HEK293T (cell line): ENCODE measurements around the gene LHPP.

Source experiments
- ARNT ChIP-seq: fragments of 450-650 bp; IDR thresholded peaks from 2 replicates; pipeline ENCODE4 v1.6.1; 2017; ENCODE audit warnings: mild to moderate bottlenecking
- BHLHE40 ChIP-seq: fragments of 450-650 bp; IDR thresholded peaks from 2 replicates; pipeline ENCODE4 v1.6.1; 2016; ENCODE audit warnings: mild to moderate bottlenecking, moderate library complexity, borderline replicate concordance
- FOXA1 ChIP-seq: fragments of 450-650 bp; IDR thresholded peaks from 2 replicates; pipeline ENCODE4 v1.6.1; 2016; ENCODE audit warnings: mild to moderate bottlenecking
- SP1 ChIP-seq: fragments of 450-650 bp; IDR thresholded peaks from 2 replicates; pipeline ENCODE4 v1.6.1; 2017
- TARDBP ChIP-seq: fragments of 450-650 bp; IDR thresholded peaks from 2 replicates; pipeline ENCODE4 v1.6.1; 2016
- ZNF384 ChIP-seq: fragments of 450-650 bp; IDR thresholded peaks from 2 replicates; pipeline ENCODE4 v1.6.1; 2016

DNA sequence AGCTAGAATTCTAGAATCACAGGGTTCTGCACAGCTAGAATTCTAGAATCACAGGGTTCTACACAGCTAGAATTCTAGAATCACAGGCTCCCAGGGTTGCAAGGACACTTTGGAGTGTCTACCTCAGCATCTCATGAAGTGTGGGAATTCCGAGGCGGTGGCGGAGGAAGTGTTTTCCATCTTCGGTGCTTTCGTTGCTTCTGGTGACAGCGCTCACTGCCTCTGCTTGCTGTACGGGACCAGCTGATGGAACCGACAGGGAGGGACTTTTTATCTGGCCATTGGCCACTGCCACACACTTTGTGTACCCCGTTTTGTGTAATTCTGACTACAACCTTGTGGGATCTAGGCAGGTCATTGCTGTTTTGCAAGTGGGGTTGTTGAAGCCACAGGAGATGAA lies 29.5 kb downstream of the LHPP start:
- no peak for TF ChIP-seq BHLHE40
- no peak for TF ChIP-seq ARNT
- TF ChIP-seq FOXA1, result no peak
- no peak for TF ChIP-seq SP1
- no peak for TF ChIP-seq ZNF384
- no peak for TF ChIP-seq TARDBP
